ENCODE results near the gene IZUMO1.
"Not testable (repeated sequence)": the region's sequence is repeated elsewhere in the genome, so short reads cannot be mapped to it uniquely, and the experiment has no call there.

Gene IZUMO1

GRCh38 chr19:48746738-48747575, at the start of gene IZUMO1:
TSS of gene IZUMO1 (minus strand) at chr19:48746909. CDS start at chr19:48745859, 1,050 bp downstream.
- no peak within 1 kb of the TSS for H3K27ac Mint-ChIP-seq
- H3K4me1 Mint-ChIP-seq (ENCODE audit: low read depth), result peaks cover 8% of the 10 kb centered on the region
- H3K9me3 Mint-ChIP-seq (ENCODE audit: low read depth), result no peaks in the 10 kb centered on the region
- peaks cover 8% of the 10 kb centered on the region for H3K27me3 Mint-ChIP-seq
- H3K4me3 Mint-ChIP-seq, result no peak within 1 kb of the TSS
- H3K36me3 Mint-ChIP-seq, result no peaks in the 10 kb centered on the region

- H3K36me3 Mint-ChIP-seq, result no peaks in the 10 kb centered on the region
- no peaks in the 10 kb centered on the region for H3K9me3 Mint-ChIP-seq (ENCODE audit: low read depth)
- H3K4me3 Mint-ChIP-seq, result peak overlapping the region; percentile 92
- no peaks in the 10 kb centered on the region for H3K27me3 Mint-ChIP-seq
- H3K4me1 Mint-ChIP-seq (ENCODE audit: low read depth), result peaks cover 6% of the 10 kb centered on the region
- H3K27ac Mint-ChIP-seq, result peak overlapping the region; percentile 83
These were observed 49.0 kb upstream of the IZUMO1 start for GRCh38 chr19:48795685-48796070.

GRCh38 chr19:48795055-48795684, 48.5 kb upstream of the IZUMO1 start:
- Mint-ChIP-seq H3K4me1 (ENCODE audit: low read depth) (peaks cover 6% of the 10 kb centered on the region), H3K4me3 (peak overlapping the region; percentile 92), H3K27ac (peak overlapping the region; percentile 83), H3K36me3 (no peaks in the 10 kb centered on the region), H3K9me3 (ENCODE audit: low read depth) (no peaks in the 10 kb centered on the region), H3K27me3 (no peaks in the 10 kb centered on the region)

GRCh38 chr19:48794291-48794690, 47.6 kb upstream of the IZUMO1 start:
- peaks cover 6% of the 10 kb centered on the region for H3K4me1 Mint-ChIP-seq (ENCODE audit: low read depth)
- no peaks in the 10 kb centered on the region for H3K27me3 Mint-ChIP-seq
- no peak overlapping the region for H3K4me3 Mint-ChIP-seq
- H3K9me3 Mint-ChIP-seq (ENCODE audit: low read depth), result no peaks in the 10 kb centered on the region
- no peak overlapping the region for H3K27ac Mint-ChIP-seq
- no peaks in the 10 kb centered on the region for H3K36me3 Mint-ChIP-seq

- H3K9me3 Mint-ChIP-seq (ENCODE audit: low read depth), result no peaks in the 10 kb centered on the region
- H3K36me3 Mint-ChIP-seq, result no peaks in the 10 kb centered on the region
- no peaks in the 10 kb centered on the region for H3K27me3 Mint-ChIP-seq
- H3K27ac Mint-ChIP-seq, result no peak overlapping the region
- H3K4me1 Mint-ChIP-seq (ENCODE audit: low read depth), result peaks cover 6% of the 10 kb centered on the region
- H3K4me3 Mint-ChIP-seq, result no peak overlapping the region
These were observed 46.6 kb upstream of the IZUMO1 start for GRCh38 chr19:48793271-48793670.

GRCh38 chr19:48787331-48787730, 40.6 kb upstream of the IZUMO1 start:
- not testable (repeated sequence) for H3K27ac Mint-ChIP-seq; H3K4me3 Mint-ChIP-seq; H3K4me1 Mint-ChIP-seq (ENCODE audit: low read depth); H3K27me3 Mint-ChIP-seq; H3K36me3 Mint-ChIP-seq; H3K9me3 Mint-ChIP-seq (ENCODE audit: low read depth)

GRCh38 chr19:48786422-48786821, 39.7 kb upstream of the IZUMO1 start:
- H3K27me3 Mint-ChIP-seq; H3K27ac Mint-ChIP-seq; H3K4me1 Mint-ChIP-seq (ENCODE audit: low read depth); H3K4me3 Mint-ChIP-seq; H3K9me3 Mint-ChIP-seq (ENCODE audit: low read depth); H3K36me3 Mint-ChIP-seq: not testable (repeated sequence)

- no peaks in the 10 kb centered on the region for H3K36me3 Mint-ChIP-seq
- H3K27ac Mint-ChIP-seq, result no peak overlapping the region
- H3K4me1 Mint-ChIP-seq (ENCODE audit: low read depth), result peaks cover 2% of the 10 kb centered on the region
- no peaks in the 10 kb centered on the region for H3K9me3 Mint-ChIP-seq (ENCODE audit: low read depth)
- no peak overlapping the region for H3K4me3 Mint-ChIP-seq
- no peaks in the 10 kb centered on the region for H3K27me3 Mint-ChIP-seq
These were observed 37.8 kb upstream of the IZUMO1 start for GRCh38 chr19:48784527-48784926.

GRCh38 chr19:48780631-48781391, 34.1 kb upstream of the IZUMO1 start:
- Mint-ChIP-seq H3K4me3 (no peak overlapping the region), H3K27ac (no peak overlapping the region), H3K4me1 (ENCODE audit: low read depth) (peaks cover 2% of the 10 kb centered on the region), H3K27me3 (no peaks in the 10 kb centered on the region), H3K36me3 (no peaks in the 10 kb centered on the region), H3K9me3 (ENCODE audit: low read depth) (no peaks in the 10 kb centered on the region)

GRCh38 chr19:48779636-48780035, 32.9 kb upstream of the IZUMO1 start:
- Mint-ChIP-seq H3K4me3 (no peak overlapping the region), H3K9me3 (ENCODE audit: low read depth) (no peaks in the 10 kb centered on the region), H3K27me3 (no peaks in the 10 kb centered on the region), H3K36me3 (no peaks in the 10 kb centered on the region), H3K27ac (no peak overlapping the region), H3K4me1 (ENCODE audit: low read depth) (peaks cover 2% of the 10 kb centered on the region)

- no peak overlapping the region for H3K4me3 Mint-ChIP-seq
- H3K4me1 Mint-ChIP-seq (ENCODE audit: low read depth), result peaks cover 2% of the 10 kb centered on the region
- no peaks in the 10 kb centered on the region for H3K9me3 Mint-ChIP-seq (ENCODE audit: low read depth)
- H3K27ac Mint-ChIP-seq, result no peak overlapping the region
- H3K36me3 Mint-ChIP-seq, result no peaks in the 10 kb centered on the region
- H3K27me3 Mint-ChIP-seq, result peaks cover under 1% of the 10 kb centered on the region
These were observed 31.0 kb upstream of the IZUMO1 start for GRCh38 chr19:48777720-48778119.

GRCh38 chr19:48777139-48777538, 30.4 kb upstream of the IZUMO1 start:
- no peak overlapping the region for H3K27ac Mint-ChIP-seq
- H3K27me3 Mint-ChIP-seq, result peaks cover 2% of the 10 kb centered on the region
- H3K4me3 Mint-ChIP-seq, result no peak overlapping the region
- H3K9me3 Mint-ChIP-seq (ENCODE audit: low read depth), result no peaks in the 10 kb centered on the region
- no peaks in the 10 kb centered on the region for H3K36me3 Mint-ChIP-seq
- H3K4me1 Mint-ChIP-seq (ENCODE audit: low read depth), result no peaks in the 10 kb centered on the region

GRCh38 chr19:48772503-48772953, 25.8 kb upstream of the IZUMO1 start:
- Mint-ChIP-seq H3K4me1 (ENCODE audit: low read depth) (no peaks in the 10 kb centered on the region), H3K27me3 (peaks cover 10% of the 10 kb centered on the region), H3K4me3 (no peak overlapping the region), H3K36me3 (no peaks in the 10 kb centered on the region), H3K27ac (no peak overlapping the region), H3K9me3 (ENCODE audit: low read depth) (no peaks in the 10 kb centered on the region)

GRCh38 chr19:48770734-48771472, 24.2 kb upstream of the IZUMO1 start:
- Mint-ChIP-seq H3K4me1 (ENCODE audit: low read depth) (no peaks in the 10 kb centered on the region), H3K27me3 (peaks cover 10% of the 10 kb centered on the region), H3K36me3 (no peaks in the 10 kb centered on the region), H3K27ac (no peak overlapping the region), H3K9me3 (ENCODE audit: low read depth) (no peaks in the 10 kb centered on the region), H3K4me3 (no peak overlapping the region)
